Measurements from ENCODE around the gene ZFP92. TPM values are rescaled to one million over a fixed set of nuclear protein-coding genes. Genes with fewer than 3 reads are reported as not detected.

Gene ZFP92
- total RNA-seq, 1 donor from 2014 or later: 0.27 TPM

DNA sequence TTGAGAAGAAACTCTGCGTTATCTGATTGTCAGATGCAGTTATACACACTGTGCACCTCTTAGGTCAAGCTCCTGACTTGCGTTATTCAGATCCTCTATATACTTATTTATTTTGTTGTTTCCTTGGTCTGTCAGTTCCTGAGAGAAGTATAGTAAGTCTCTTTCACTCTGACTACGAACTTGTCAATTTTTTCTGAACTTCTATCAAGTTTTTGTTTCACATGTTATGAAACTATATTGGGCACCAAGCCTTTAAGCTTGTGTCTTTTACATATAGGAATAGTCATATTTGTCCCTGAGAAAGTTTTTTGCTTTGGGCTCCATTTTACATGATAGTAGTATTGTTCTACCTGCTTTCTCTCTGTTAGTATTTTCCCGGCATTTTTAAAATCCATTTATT is 45.6 kb upstream of the ZFP92 start:
- Mint-ChIP-seq H3K9me3 (ENCODE audit: unreplicated experiment) (no peaks in the 10 kb centered on the region), H3K4me1 (ENCODE audit: low read depth, unreplicated experiment) (peaks cover 2% of the 10 kb centered on the region), H3K4me3 (ENCODE audit: unreplicated experiment) (no peak overlapping the region), H3K27me3 (ENCODE audit: low read depth, unreplicated experiment) (peaks cover 4% of the 10 kb centered on the region), H3K36me3 (ENCODE audit: low read depth, unreplicated experiment) (no peaks in the 10 kb centered on the region), H3K27ac (ENCODE audit: unreplicated experiment) (no peak overlapping the region)
- Histone ChIP-seq H3K4me3 (ENCODE audit: insufficient read depth, low read depth, low read length) (no peak overlapping the region), H3K9ac (ENCODE audit: low read length) (no peak overlapping the region), H3K4me1 (ENCODE audit: insufficient read depth, low read length) (no peaks in the 10 kb centered on the region), H3K36me3 (ENCODE audit: insufficient read depth, low read length) (no peaks in the 10 kb centered on the region), H2AFZ (ENCODE audit: low read depth, low read length) (no peak overlapping the region), H4K20me1 (ENCODE audit: insufficient read depth, low read length) (no peaks in the 10 kb centered on the region), H3K27me3 (ENCODE audit: insufficient read depth, low read length) (no peaks in the 10 kb centered on the region), H3K9me3 (ENCODE audit: insufficient read depth, low read depth, low read length) (no peaks in the 10 kb centered on the region), H3K79me2 (ENCODE audit: insufficient read depth, low read length) (no peaks in the 10 kb centered on the region), H3K4me2 (ENCODE audit: low read length) (no peak overlapping the region), H3K27ac (ENCODE audit: low read depth, low read length) (no peak overlapping the region)
- TF ChIP-seq EZH2 (IDR thresholded peaks at IDR 0.05; ENCODE audit: insufficient read depth, low read length): no peak
- TF ChIP-seq, protein P1, sequence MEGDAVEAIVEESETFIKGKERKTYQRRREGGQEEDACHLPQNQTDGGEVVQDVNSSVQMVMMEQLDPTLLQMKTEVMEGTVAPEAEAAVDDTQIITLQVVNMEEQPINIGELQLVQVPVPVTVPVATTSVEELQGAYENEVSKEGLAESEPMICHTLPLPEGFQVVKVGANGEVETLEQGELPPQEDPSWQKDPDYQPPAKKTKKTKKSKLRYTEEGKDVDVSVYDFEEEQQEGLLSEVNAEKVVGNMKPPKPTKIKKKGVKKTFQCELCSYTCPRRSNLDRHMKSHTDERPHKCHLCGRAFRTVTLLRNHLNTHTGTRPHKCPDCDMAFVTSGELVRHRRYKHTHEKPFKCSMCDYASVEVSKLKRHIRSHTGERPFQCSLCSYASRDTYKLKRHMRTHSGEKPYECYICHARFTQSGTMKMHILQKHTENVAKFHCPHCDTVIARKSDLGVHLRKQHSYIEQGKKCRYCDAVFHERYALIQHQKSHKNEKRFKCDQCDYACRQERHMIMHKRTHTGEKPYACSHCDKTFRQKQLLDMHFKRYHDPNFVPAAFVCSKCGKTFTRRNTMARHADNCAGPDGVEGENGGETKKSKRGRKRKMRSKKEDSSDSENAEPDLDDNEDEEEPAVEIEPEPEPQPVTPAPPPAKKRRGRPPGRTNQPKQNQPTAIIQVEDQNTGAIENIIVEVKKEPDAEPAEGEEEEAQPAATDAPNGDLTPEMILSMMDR (IDR thresholded peaks at IDR 0.05; ENCODE audit: insufficient read depth, low read depth, low read length): no peak
- no peak for FAIRE-seq
- no peak for DNase-seq (ENCODE audit: low read depth)

- DNase-seq (ENCODE audit: low read depth) (no peak), FAIRE-seq (no peak)
- H4K20me1 ChIP-seq (ENCODE audit: insufficient read depth, low read length): no peaks in the 10 kb centered on the region
- H3K36me3 Mint-ChIP-seq (ENCODE audit: low read depth, unreplicated experiment): no peaks in the 10 kb centered on the region
- no peak overlapping the region for H3K9ac ChIP-seq (ENCODE audit: low read length)
- no peak overlapping the region for H2AFZ ChIP-seq (ENCODE audit: low read depth, low read length)
- peaks cover 4% of the 10 kb centered on the region for H3K27me3 Mint-ChIP-seq (ENCODE audit: low read depth, unreplicated experiment)
- peaks cover 5% of the 10 kb centered on the region for H3K4me1 Mint-ChIP-seq (ENCODE audit: low read depth, unreplicated experiment)
- no peaks in the 10 kb centered on the region for H3K4me1 ChIP-seq (ENCODE audit: insufficient read depth, low read length)
- H3K27ac Mint-ChIP-seq (ENCODE audit: unreplicated experiment): no peak overlapping the region
- H3K4me2 ChIP-seq (ENCODE audit: low read length): no peak overlapping the region
- H3K4me3 Mint-ChIP-seq (ENCODE audit: unreplicated experiment): no peak overlapping the region
- H3K79me2 ChIP-seq (ENCODE audit: insufficient read depth, low read length): no peaks in the 10 kb centered on the region
- H3K27ac ChIP-seq (ENCODE audit: low read depth, low read length): no peak overlapping the region
- H3K36me3 ChIP-seq (ENCODE audit: insufficient read depth, low read length): no peaks in the 10 kb centered on the region
- TF ChIP-seq EZH2 (IDR thresholded peaks at IDR 0.05; ENCODE audit: insufficient read depth, low read length): no peak
- TF ChIP-seq, protein P1 (IDR thresholded peaks at IDR 0.05; ENCODE audit: insufficient read depth, low read depth, low read length): no peak
- no peaks in the 10 kb centered on the region for H3K27me3 ChIP-seq (ENCODE audit: insufficient read depth, low read length)
- no peaks in the 10 kb centered on the region for H3K9me3 ChIP-seq (ENCODE audit: insufficient read depth, low read depth, low read length)
- no peaks in the 10 kb centered on the region for H3K9me3 Mint-ChIP-seq (ENCODE audit: unreplicated experiment)
- no peak overlapping the region for H3K4me3 ChIP-seq (ENCODE audit: insufficient read depth, low read depth, low read length)
Measured at GRCh38 chrX:153366119-153366518, 45.2 kb upstream of the ZFP92 start.

DNA sequence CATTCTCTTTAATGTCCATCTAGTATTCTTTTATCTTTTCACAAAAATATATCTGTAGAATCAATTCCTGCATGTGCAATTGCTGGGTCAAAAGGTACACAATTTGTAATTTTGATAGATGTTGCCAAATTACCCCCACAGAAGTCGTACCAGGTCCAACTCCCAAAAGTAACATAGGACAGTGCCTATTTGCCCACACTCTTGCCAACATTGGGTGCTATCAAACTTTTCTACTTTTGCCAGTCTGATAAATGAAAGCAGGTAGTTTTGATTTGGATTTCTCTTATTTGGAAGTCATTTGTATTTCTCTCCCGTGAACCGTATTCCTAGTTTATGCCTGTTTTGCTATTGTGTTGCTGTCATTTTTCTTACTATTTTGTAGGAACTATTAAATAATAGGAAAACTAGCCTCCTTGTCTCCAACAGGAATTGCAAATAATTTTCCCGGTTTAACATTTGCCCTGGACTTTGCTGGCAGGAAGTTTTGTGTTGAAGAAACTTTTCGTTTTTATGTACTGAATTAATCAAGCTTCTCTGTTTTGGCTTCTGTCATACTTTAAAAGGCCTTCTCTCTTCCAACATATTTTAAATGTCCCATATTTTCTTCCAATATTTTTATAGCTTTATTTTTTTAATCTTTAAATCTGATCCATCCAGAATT is 44.3 kb upstream of the ZFP92 start:
- Mint-ChIP-seq H3K4me1 (ENCODE audit: low read depth, unreplicated experiment) (peaks cover 7% of the 10 kb centered on the region), H3K27ac (ENCODE audit: unreplicated experiment) (no peak overlapping the region), H3K36me3 (ENCODE audit: low read depth, unreplicated experiment) (no peaks in the 10 kb centered on the region), H3K4me3 (ENCODE audit: unreplicated experiment) (no peak overlapping the region), H3K9me3 (ENCODE audit: unreplicated experiment) (no peaks in the 10 kb centered on the region), H3K27me3 (ENCODE audit: low read depth, unreplicated experiment) (peaks cover 3% of the 10 kb centered on the region)
- no peak overlapping the region for H2AFZ ChIP-seq (ENCODE audit: low read depth, low read length)
- H3K27me3 ChIP-seq (ENCODE audit: insufficient read depth, low read length): no peaks in the 10 kb centered on the region
- no peak for TF ChIP-seq EZH2 (IDR thresholded peaks at IDR 0.05; ENCODE audit: insufficient read depth, low read length)
- TF ChIP-seq, protein P1 (IDR thresholded peaks at IDR 0.05; ENCODE audit: insufficient read depth, low read depth, low read length): no peak
- no peak overlapping the region for H3K4me3 ChIP-seq (ENCODE audit: insufficient read depth, low read depth, low read length)
- H3K9ac ChIP-seq (ENCODE audit: low read length): no peak overlapping the region
- no peaks in the 10 kb centered on the region for H3K79me2 ChIP-seq (ENCODE audit: insufficient read depth, low read length)
- H3K36me3 ChIP-seq (ENCODE audit: insufficient read depth, low read length): no peaks in the 10 kb centered on the region
- no peaks in the 10 kb centered on the region for H3K4me1 ChIP-seq (ENCODE audit: insufficient read depth, low read length)
- FAIRE-seq (peak; percentile 20), DNase-seq (ENCODE audit: low read depth) (no peak)
- H3K9me3 ChIP-seq (ENCODE audit: insufficient read depth, low read depth, low read length): no peaks in the 10 kb centered on the region
- H3K27ac ChIP-seq (ENCODE audit: low read depth, low read length): no peak overlapping the region
- no peaks in the 10 kb centered on the region for H4K20me1 ChIP-seq (ENCODE audit: insufficient read depth, low read length)
- no peak overlapping the region for H3K4me2 ChIP-seq (ENCODE audit: low read length)

Measured in astrocyte (in vitro differentiated cells and primary cell).